ENCODE results near the gene RCAN3.
"Not testable (repeated sequence)": the region's sequence is repeated elsewhere in the genome, so short reads cannot be mapped to it uniquely, and the experiment has no call there.

Gene RCAN3

DNA sequence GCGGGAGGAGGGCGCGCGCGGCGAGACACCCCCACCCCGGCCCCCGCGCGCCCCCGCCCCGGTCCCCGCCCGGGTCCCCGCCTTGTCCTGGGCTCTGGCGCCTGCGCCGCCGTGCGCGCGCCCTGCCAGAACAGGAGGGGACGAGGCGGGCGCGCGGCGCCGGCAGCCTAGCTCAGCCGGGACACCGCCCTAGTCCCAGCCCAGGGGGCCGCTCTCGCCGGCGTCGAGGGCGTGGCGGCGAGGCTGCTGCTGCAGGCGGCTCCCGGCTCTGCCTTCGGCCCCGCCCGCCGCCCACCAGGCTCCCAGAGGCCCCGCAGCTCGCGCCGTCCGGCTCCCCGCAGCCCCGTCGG, at the start of gene RCAN3:
TSS of gene RCAN3 (plus strand) at position 128 of the 350 bp plus-strand sequence. CDS start 11,537 bp downstream, outside the sequence.
- DNase-seq (ENCODE audit: low read depth in 2 of 2) = peak; percentile 55 to 57

DNA sequence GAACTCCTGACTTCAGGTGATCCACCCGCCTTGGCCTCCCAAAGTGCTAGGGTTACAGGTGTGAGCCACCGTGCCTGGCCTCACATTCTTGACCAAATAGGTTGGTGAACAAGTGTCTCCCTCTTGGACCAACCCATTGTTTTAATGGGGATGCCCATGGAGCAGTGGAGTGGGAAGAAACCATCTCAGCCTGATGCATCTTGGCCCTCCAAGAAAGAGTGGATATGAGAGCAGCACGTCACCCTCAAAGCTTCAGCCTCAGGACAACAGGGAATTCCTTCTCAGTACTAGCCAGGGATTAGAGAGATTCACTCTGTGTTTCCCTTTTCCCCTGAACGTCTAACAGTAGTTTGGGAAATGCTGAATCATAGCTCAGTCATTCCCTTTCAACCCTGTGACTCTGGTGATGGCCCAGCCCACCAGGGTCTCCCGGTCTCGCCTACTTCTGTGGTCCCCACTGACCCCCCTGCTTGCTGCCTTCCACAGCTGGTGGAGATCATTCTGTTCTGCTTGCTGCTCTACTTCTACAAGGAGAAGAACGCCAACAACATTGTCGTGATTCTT, 49.6 kb upstream of the RCAN3 start:
- DNase-seq (ENCODE audit: low read depth in 2 of 2) = no peak

DNA sequence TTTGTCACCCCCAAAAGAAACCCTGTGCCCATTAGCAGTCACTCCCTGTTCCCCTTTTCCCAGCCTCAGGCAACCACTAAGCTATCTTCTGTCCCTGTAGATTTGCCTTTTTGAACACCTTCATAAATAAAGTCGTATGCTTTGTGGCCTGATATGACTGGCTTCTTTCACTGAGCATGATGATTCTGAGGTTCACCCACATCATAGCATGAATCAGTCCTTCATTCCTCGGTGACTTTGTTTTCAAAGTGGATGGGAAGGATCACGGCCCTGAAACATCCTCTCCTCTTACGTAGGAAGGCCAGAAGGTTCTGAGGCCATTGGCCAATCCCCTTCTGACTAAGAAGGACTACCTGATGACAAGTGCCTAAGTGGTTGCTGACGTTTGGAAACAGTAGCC, 48.0 kb upstream of the RCAN3 start:
- DNase-seq (ENCODE audit: low read depth in 2 of 2) = no peak

- DNase-seq (ENCODE audit: low read depth in 2 of 2) = no peak
Observed at GRCh38 chr1:24455272-24455671, 47.4 kb upstream of the RCAN3 start.

DNA sequence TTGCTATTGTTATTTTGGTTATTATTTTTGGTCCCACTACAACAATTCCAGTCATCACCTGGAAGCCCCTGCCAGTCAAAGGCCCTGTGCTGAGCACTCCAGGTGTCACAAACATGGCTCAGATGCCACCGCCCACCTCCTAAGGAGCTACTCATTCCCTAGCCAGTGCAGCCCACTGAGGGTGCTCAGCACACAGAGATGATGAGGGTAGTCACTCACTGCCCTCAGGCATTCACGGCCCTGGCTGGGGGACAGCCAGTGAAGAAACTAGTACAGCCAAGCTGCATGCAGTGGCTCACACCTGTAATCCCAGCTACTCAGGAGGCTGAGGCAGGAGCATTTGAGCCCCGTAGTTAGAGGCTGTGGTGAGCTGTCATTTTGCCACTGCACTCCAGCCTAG, 44.8 kb upstream of the RCAN3 start:
- DNase-seq (ENCODE audit: low read depth in 2 of 2) = no peak

- DNase-seq (ENCODE audit: low read depth in 2 of 2) = no peak
Observed at GRCh38 chr1:24459551-24460266, 42.9 kb upstream of the RCAN3 start.

- not testable (repeated sequence) for DNase-seq (ENCODE audit: low read depth in 2 of 2)
Observed at GRCh38 chr1:24462128-24462527, 40.5 kb upstream of the RCAN3 start.

DNA sequence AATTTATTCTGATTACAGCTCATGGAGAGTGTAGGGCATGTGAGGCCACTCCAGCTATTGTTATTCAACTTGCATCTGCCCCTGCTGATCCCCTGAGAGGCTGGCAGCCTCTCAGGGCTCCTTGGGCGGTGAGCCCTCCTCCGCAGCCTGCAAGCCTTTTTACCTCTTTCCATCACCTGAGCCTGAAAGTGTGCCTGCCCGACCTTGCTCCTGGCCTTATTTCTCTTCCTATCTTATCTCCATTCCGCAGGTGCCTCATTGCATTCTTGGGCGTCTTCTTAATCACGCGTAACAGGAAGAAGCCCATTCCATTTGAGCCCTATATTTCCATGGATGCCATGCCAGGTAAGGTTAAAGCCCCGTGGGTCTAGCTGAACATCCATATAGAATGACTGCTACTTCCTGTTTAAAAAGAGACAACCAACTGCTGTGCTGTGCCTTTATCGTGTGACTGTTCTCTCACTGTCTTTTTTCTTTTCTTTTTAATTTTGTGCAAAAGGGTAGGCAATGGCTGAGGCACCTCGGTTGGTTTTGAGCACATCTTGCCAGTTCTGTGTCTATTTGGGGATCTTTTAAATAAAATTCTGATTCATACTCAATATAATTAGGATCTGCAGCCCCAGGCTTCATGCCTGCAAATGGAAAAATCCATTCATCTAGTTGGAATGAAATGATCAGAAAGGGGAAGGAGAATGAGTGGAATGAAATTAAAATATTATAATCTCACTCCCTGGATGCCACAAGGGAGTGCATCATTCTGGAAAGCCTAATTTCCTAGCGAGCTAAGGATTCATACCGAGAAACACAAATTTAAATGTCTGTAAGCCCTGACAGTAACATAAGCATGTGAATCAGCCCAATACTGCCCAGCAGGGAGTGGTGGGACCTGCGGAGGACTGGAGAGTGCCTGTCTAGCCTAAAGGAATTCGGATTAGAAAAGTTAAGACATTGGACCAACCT, 38.6 kb upstream of the RCAN3 start:
- peak in 1 of 2 experiments; percentile 13 for DNase-seq (ENCODE audit: low read depth in 2 of 2)

- DNase-seq (ENCODE audit: low read depth in 2 of 2) = no peak
Observed at GRCh38 chr1:24465099-24465498, 37.5 kb upstream of the RCAN3 start.

GRCh38 chr1:24465638-24466037, 37.0 kb upstream of the RCAN3 start:
- DNase-seq (ENCODE audit: low read depth in 2 of 2) = no peak

- no peak for DNase-seq (ENCODE audit: low read depth in 2 of 2)
Observed at GRCh38 chr1:24468685-24469316, 33.8 kb upstream of the RCAN3 start.

DNA sequence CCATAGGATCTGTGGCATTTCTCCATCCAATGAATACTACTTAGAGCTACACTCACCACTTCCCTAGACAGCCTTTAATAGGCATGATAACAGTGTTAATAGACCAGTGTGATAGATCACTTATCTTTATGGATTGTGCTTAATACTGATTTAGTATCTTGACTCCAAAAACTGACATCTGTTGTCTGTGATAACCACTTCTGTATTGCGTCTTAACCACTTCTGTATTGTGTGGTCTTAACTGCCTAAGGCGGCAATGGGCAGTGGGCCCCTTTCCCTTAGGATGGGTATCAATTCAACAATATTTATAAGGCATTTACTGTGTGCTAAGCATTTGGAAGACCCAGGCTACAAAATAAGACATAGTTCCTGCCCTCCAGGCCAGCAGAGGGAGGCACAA, 32.0 kb upstream of the RCAN3 start:
- DNase-seq (ENCODE audit: low read depth in 2 of 2) = no peak

GRCh38 chr1:24472527-24473251, 29.9 kb upstream of the RCAN3 start:
- no peak for DNase-seq (ENCODE audit: low read depth in 2 of 2)

DNA sequence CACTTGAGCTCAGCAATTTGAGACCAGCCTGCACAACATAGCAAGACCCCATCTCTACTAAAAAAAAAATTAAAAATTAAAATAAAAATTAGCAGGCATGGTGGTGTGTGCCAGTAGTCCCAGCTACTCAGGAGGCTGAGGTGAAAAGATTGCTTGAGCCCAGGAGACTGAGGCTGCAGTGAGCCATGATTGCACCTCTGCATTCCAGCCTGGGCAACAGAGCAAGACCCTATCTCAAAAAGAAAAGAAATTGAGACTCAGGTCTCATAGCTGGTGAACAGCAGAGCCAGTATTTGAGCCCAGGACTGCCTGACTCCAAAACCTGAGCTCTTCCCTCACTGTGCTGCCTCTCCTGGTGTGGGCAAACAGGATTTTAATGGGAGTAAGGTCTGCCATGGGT, 28.4 kb upstream of the RCAN3 start:
- DNase-seq (ENCODE audit: low read depth in 2 of 2) = no peak

GRCh38 chr1:24475700-24476099, 26.9 kb upstream of the RCAN3 start:
- DNase-seq (ENCODE audit: low read depth in 2 of 2) = no peak

DNA sequence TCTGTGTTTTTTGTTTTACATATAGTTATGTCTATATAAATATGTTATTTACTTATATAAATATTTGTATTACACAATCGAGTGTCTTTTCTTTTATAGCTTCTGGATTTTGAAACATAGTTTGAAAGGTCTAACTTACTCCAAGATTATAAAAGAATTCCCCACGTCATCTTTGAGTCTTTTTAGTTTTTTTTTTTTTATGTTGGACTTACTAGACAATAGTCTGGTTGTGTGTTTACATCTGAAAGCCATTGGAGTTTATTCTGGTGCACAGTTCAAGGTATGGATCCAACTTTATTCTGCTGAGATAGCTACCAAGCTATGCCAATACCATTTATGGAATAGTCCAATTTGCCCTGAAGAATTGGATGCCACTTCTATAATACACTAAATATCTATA, 26.1 kb upstream of the RCAN3 start:
- DNase-seq (ENCODE audit: low read depth in 2 of 2) = no peak

- no peak for DNase-seq (ENCODE audit: low read depth in 2 of 2)
Observed at GRCh38 chr1:24477309-24477708, 25.3 kb upstream of the RCAN3 start.

GRCh38 chr1:24481101-24481500, 21.5 kb upstream of the RCAN3 start:
- no peak for DNase-seq (ENCODE audit: low read depth in 2 of 2)

DNA sequence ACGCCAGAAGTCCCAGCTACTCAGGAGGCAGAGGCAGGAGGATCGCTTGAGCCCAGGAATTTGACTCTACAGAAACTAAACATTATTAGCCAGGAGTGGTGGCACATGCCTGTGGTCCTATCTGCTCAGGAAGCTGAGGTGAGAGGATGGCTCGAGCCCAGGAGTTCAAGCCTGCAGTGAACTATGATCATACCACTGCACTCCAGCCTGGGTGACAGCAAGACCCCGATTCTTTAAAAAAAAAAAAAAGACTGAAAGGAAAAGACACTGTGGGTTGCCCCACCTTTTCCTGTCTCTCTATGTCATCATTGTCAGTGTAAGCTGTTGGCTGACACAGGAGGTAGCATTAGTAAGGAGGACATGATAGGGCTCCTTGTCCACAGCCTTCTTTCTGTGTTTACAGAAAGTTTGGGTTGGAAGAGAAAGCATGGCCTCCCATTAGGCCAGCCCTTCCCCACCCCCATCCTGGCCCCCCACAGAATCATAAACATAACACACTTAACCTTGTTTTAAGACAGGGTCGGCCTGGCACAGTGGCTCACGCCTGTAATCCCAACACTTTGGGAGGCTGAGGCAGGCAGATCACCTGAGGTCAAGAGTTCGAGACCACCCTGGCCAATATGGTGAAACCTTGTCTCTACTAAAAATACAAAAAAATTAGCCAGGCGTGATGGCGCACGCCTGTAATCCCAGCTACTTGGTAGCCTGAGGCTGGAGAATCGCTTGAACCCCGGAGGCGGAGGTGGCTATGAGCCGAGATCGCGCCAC, 20.6 kb upstream of the RCAN3 start:
- no peak for DNase-seq (ENCODE audit: low read depth in 2 of 2)

- DNase-seq (ENCODE audit: low read depth in 2 of 2) = no peak
Observed at GRCh38 chr1:24483441-24483840, 19.2 kb upstream of the RCAN3 start.

DNA sequence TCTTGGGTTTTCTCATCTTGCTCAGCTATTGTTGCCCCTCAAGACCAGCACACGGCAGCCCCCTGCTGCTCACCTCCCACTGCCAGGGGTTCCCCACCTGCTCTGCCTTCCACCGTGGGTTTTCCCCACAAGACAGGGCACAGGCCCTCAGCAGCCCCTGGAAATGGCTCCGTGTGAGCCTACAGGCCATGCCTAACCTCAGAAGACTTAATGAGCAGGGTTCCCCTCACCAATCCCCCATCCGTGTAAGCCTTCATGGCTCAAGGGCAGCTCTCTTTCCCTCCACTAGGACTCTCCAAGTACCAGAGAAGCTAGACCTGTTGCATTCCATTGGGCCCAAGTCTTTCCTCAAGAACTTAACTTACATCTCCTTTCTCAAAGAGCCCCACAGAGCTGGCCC, 18.4 kb upstream of the RCAN3 start:
- no peak for DNase-seq (ENCODE audit: low read depth in 2 of 2)
